K562 (cell line): ENCODE data around the gene MUC5B. TPM values are rescaled to one million over a fixed set of nuclear protein-coding genes. Genes with fewer than 3 reads are reported as not detected.

ENCODE experiments used
- ATAC-seq: fragments of 200-7000 bp; cut with Tn5 transposase; 3 replicates; pipeline ENCODE4 v1.9.1; 2020; ENCODE audit warnings: moderate library complexity
- BruUV-seq: library from RNA; stranded (reverse); fragments of 400-500 nt; replicated peaks from 2 replicates; lab custom pipeline; 2021; lab: Mats Ljungman, UMichigan
- CTCF ChIA-PET: fragments of 300-600 bp; formaldehyde crosslinking; extraction: SDS; loops from one replicate; lab custom pipeline; 2021; ENCODE audit warnings: low intra/inter-chr PET ratio; lab: Yijun Ruan, JAX
- POLR2A ChIA-PET: fragments of 300-600, 350-650 bp; sonication (Branson Sonifier 250); formaldehyde crosslinking; extraction: SDS; loops from one replicate; lab custom pipeline; 2021; ENCODE audit warnings: antibody characterized with exemption, inconsistent platforms; lab: Yijun Ruan, JAX
- DNase-seq, 4 experiments: peaks; one replicate each; pipeline versions ENCODE4 v3.0.0 to v3.0.0-alpha.2; 2011 to 2018; ENCODE audit warnings: low spot score in 3 of 4, mixed read lengths in 3 of 4; ENCODE audit errors: extremely low read depth in 1 of 4
- FAIRE-seq: peaks from 2 replicates; lab custom pipeline; 2011; peaks lifted over from hg19 to GRCh38; lab: Jason Lieb, UNC
- H2AFZ ChIP-seq: 2 replicates; pipeline ENCODE4 v1.6.0; 2011; ENCODE audit warnings: low read depth, low read length, control low read depth, inconsistent platforms
- H3K27ac ChIP-seq: fragments of 200-600 bp; 3 replicates; pipeline ENCODE4 v1.8.0; 2011; ENCODE audit warnings: low read depth, mild to moderate bottlenecking, control low read depth, inconsistent platforms, low read length, moderate library complexity, mixed read lengths; ENCODE audit errors: extremely low read depth
- H3K27me3 ChIP-seq, 2 experiments: fragments of 300-600 bp in 1 of 2; 2 replicates in 1 of 2; 3 replicates in 1 of 2; pipeline versions ENCODE4 v1.6.0 to v1.8.0; 2011; ENCODE audit warnings: inconsistent platforms in 2 of 2, low read length in 2 of 2, mild to moderate bottlenecking in 1 of 2, mixed read lengths in 1 of 2, moderate library complexity in 1 of 2; ENCODE audit not compliant: control insufficient read depth in 2 of 2, insufficient read depth in 2 of 2
- H3K36me3 ChIP-seq: fragments of 300-600 bp; 3 replicates; pipeline ENCODE4 v1.8.0; 2011; ENCODE audit warnings: mild to moderate bottlenecking, low read length, inconsistent platforms; ENCODE audit not compliant: control insufficient read depth, insufficient read depth
- H3K4me1 ChIP-seq, 2 experiments: fragments of 200-600 bp in 1 of 2; replicated peaks in 1 of 2; 2 replicates in 1 of 2; 3 replicates in 1 of 2; pipeline versions ENCODE4 v1.5.1 to v1.8.0; 2011; ENCODE audit warnings: inconsistent platforms in 2 of 2, low read length in 2 of 2, mild to moderate bottlenecking in 1 of 2, mixed read lengths in 1 of 2, moderate library complexity in 1 of 2; ENCODE audit not compliant: control insufficient read depth in 2 of 2, insufficient read depth in 2 of 2
- H3K4me2 ChIP-seq: 2 replicates; pipeline ENCODE4 v1.6.1; 2011; ENCODE audit warnings: low read length, control low read depth, inconsistent platforms, mixed read lengths; ENCODE audit not compliant: insufficient read depth
- H3K4me3 ChIP-seq: fragments of 200-600 bp; sonication (generic), shearing (Covaris generic); 2 replicates; pipeline ENCODE4 v1.5.1; 2016; ENCODE audit warnings: control low read depth, inconsistent platforms
- H3K79me2 ChIP-seq: fragments of 200-600 bp; 3 replicates; pipeline ENCODE4 v1.8.0; 2011; ENCODE audit warnings: low read length, inconsistent platforms; ENCODE audit not compliant: control insufficient read depth, insufficient read depth
- H3K9ac ChIP-seq, 2 experiments: 2 replicates each; pipeline versions ENCODE4 v1.6.0 to v1.6.1; 2011; ENCODE audit warnings: low read depth in 2 of 2, low read length in 2 of 2, control low read depth in 1 of 2, inconsistent platforms in 1 of 2, mild to moderate bottlenecking in 1 of 2, mixed read lengths in 1 of 2; ENCODE audit not compliant: insufficient read depth in 1 of 2
- H3K9me1 ChIP-seq: one replicate; pipeline ENCODE4 v1.6.0; 2011; ENCODE audit warnings: inconsistent platforms, mild to moderate bottlenecking, low read length, moderate library complexity; ENCODE audit not compliant: control insufficient read depth, insufficient read depth
- H3K9me3 ChIP-seq: replicated peaks from 2 replicates; pipeline ENCODE4 v1.5.1; 2011; ENCODE audit warnings: low read depth, low read length, inconsistent platforms; ENCODE audit not compliant: control insufficient read depth, insufficient read depth
- H4K20me1 ChIP-seq: replicated peaks from 2 replicates; pipeline ENCODE4 v1.6.1; 2011; ENCODE audit warnings: low read length, inconsistent platforms, mixed read lengths; ENCODE audit not compliant: control insufficient read depth, insufficient read depth
- HDAC2 ChIP-seq: fragments of 450-650 bp; IDR thresholded peaks from 2 replicates; pipeline ENCODE4 v1.6.1; 2016; ENCODE audit warnings: mild to moderate bottlenecking
- HOXB6 ChIP-seq: fragments of 250-450 bp; sonication (Bioruptor Pico); IDR thresholded peaks from 2 replicates; pipeline ENCODE4 v1.5.1; 2022; ENCODE audit warnings: mild to moderate bottlenecking, borderline replicate concordance
- IFI16 ChIP-seq: fragments of 250-450 bp; sonication (Bioruptor Pico); IDR thresholded peaks from 2 replicates; pipeline ENCODE4 v2.1.2; 2022; ENCODE audit warnings: mild to moderate bottlenecking, inconsistent platforms
- KDM2B ChIP-seq: fragments of 250-450 bp; sonication (Bioruptor Pico); IDR thresholded peaks from 2 replicates; pipeline ENCODE4 v1.8.0; 2021; ENCODE audit warnings: mild to moderate bottlenecking, moderate library complexity
- POLR3G ChIP-seq: IDR thresholded peaks from 2 replicates; pipeline ENCODE4 v1.6.1; 2011; ENCODE audit not compliant: insufficient read length, insufficient replicate concordance; ENCODE audit errors: extremely low read depth
- RAD51 ChIP-seq: fragments of 450-650 bp; IDR thresholded peaks from 2 replicates; pipeline ENCODE4 v1.7.1; 2016; ENCODE audit warnings: low read depth, mild to moderate bottlenecking, borderline replicate concordance
- RBM25 ChIP-seq: fragments of 200-400 bp; formaldehyde crosslinking; IDR thresholded peaks from 2 replicates; pipeline ENCODE4 v1.6.1; 2018; ENCODE audit warnings: low read length, low read depth, moderate library complexity; ENCODE audit not compliant: severe bottlenecking
- ZBTB9 ChIP-seq: fragments of 450-650 bp; formaldehyde crosslinking; IDR thresholded peaks from 2 replicates; pipeline ENCODE4 v1.4.0; 2020; ENCODE audit warnings: mild to moderate bottlenecking, moderate library complexity
- ZNF408 ChIP-seq: fragments of 250-450 bp; sonication (Bioruptor Pico); IDR thresholded peaks from 2 replicates; pipeline ENCODE4 v1.4.0; 2020; ENCODE audit warnings: low read depth, mild to moderate bottlenecking, moderate library complexity
- ZNF79 ChIP-seq: fragments of 250-450 bp; sonication (Bioruptor Pico); IDR thresholded peaks from 2 replicates; pipeline ENCODE4 v1.4.0; 2020; ENCODE audit warnings: low read depth, mild to moderate bottlenecking, moderate library complexity
- WGBS: fragments of 100-300 bp; shearing (Covaris generic); methylation state at CpG from one replicate; pipeline ENCODE4 v1.1.6; 2016; ENCODE audit warnings: low coverage, mixed read lengths; ENCODE audit not compliant: insufficient coverage; ENCODE audit errors: missing lambda C conversion rate; 5-methylcytosine and 5-hydroxymethylcytosine counted together
- in situ Hi-C: fragments of 300-500 bp; cut with MboI; formaldehyde crosslinking; loops from 4 replicates; pipeline ENCODE4 v1.15.0; 2018; ENCODE audit warnings: inconsistent platforms, mixed read lengths
- intact Hi-C: fragments of 100-400 bp; cut with micrococcal nuclease; formaldehyde crosslinking; loops from 2 replicates; pipeline ENCODE4 v1.14.2; 2022
- polyA plus RNA-seq, 8 experiments: library from polyadenylated mRNA; depleted of rRNA in 4 of 8; stranded (reverse) in 5 of 8; unstranded in 3 of 8; fragments of >200 nt; fragmentation: Nextera tagmentation in 2 of 8; fragmentation: Illumina TruSeq in 1 of 8; extraction: Ambion mirVana in 2 of 8; extraction: Trizol in 1 of 8; gene quantifications; 2 replicates each; pipeline versions ENCODE4 v1.2.1 to v1.2.3, GENCODE V29; 2011 to 2014; ENCODE audit warnings: inconsistent platforms in 1 of 8, missing spikeins in 1 of 8
- total RNA-seq, 7 experiments: library from RNA; depleted of rRNA in 6 of 7; stranded (reverse); fragments of >200 nt in 6 of 7; fragmentation: Illumina TruSeq in 2 of 7; extraction: Trizol in 2 of 7; gene quantifications; 2 replicates each; pipeline versions ENCODE4 v1.2.1 to v1.2.3, GENCODE V29; 2011 to 2021; ENCODE audit warnings: low replicate concordance in 1 of 7
- TF ChIP-seq, protein P1 (sequence below): fragments of 450-650 bp; IDR thresholded peaks from 2 replicates; pipeline ENCODE4 v1.6.1; 2018; ENCODE audit warnings: mild to moderate bottlenecking, low read depth; ENCODE audit not compliant: partially characterized antibody

The MUC5B gene
- total and polyA plus RNA-seq, 9 of the 15 experiments (the other 6 are each of a cell fraction or from before 2014, with no cell fraction given), result 0.04 to 0.95 TPM; not detected in 7

DNA sequence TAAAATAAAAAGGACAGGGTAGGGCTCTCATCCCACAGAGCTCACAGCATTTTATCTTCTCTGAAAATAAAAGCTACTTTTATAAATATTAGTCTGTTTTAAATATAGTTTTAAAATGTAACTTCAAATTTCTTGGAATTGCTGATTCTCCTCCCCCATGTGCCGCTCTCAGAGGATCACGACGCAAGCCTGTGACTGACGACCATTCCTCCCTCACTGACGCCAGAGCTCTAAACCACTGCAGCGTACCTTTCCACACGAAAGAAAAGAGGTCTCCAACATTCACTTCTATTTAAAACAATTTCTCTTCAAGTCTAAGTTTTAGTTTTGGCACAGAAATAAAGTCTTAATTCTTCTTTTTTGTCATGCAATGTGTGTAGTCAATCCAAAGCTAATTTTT, 77.3 kb downstream of the MUC5B start:
- no peaks in the 10 kb centered on the region for H3K27me3 ChIP-seq
- peaks cover 46% of the 10 kb centered on the region for H3K79me2 ChIP-seq
- no peaks in the 10 kb centered on the region for H3K9me3 ChIP-seq
- H3K4me2 ChIP-seq, result no peak overlapping the region
- H3K4me3 ChIP-seq, result no peak overlapping the region
- ChIA-PET CTCF (no interaction called here), POLR2A (no interaction called here)
- TF ChIP-seq ZBTB9 (CRISPR knock-in tag) (no peak), POLR3G (no peak), RBM25 (no peak), ZNF408 (CRISPR knock-in tag) (no peak), ZNF79 (CRISPR knock-in tag) (no peak), KDM2B (CRISPR knock-in tag) (no peak), RAD51 (no peak), HDAC2 (no peak), HOXB6 (CRISPR knock-in tag) (no peak), IFI16 (CRISPR knock-in tag) (no peak)
- TF ChIP-seq, protein P1, sequence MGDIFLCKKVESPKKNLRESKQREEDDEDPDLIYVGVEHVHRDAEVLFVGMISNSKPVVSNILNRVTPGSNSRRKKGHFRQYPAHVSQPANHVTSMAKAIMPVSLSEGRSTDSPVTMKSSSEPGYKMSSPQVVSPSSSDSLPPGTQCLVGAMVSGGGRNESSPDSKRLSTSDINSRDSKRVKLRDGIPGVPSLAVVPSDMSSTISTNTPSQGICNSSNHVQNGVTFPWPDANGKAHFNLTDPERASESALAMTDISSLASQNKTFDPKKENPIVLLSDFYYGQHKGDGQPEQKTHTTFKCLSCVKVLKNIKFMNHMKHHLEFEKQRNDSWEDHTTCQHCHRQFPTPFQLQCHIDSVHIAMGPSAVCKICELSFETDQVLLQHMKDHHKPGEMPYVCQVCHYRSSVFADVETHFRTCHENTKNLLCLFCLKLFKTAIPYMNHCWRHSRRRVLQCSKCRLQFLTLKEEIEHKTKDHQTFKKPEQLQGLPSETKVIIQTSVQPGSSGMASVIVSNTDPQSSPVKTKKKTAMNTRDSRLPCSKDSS, result no peak
- no peak for DNase-seq
- ATAC-seq, result no peak
- no peak overlapping the region for H3K9ac ChIP-seq
- BruUV-seq, result no TSS peak
- in situ Hi-C loops (no loop called here), intact Hi-C loops (no loop called here)
- no peak overlapping the region for H3K27ac ChIP-seq
- H3K4me1 ChIP-seq, result peaks cover 0 to 45% of the 10 kb centered on the region in 2 experiments; a peak in 3 of 5 replicates
- peaks cover 2% of the 10 kb centered on the region for H3K9me1 ChIP-seq
- WGBS, result 60% methylated on average over 7 of the region's 7 CpGs
- no peak overlapping the region for H2AFZ ChIP-seq
- FAIRE-seq, result no peak
- peaks cover 13% of the 10 kb centered on the region for H4K20me1 ChIP-seq
- peaks cover 20% of the 10 kb centered on the region; the same call in 2 of the 3 replicates for H3K36me3 ChIP-seq
